GM18499 (cell line): ENCODE measurements around the gene GP1BB.

Experiments
- ATAC-seq: cut with Tn5 transposase; IDR thresholded peaks from one replicate; pipeline ENCODE4 v1.9.1; 2021; ENCODE audit warnings: moderate number of reproducible peaks; ENCODE audit not compliant: insufficient read depth, unreplicated experiment

Gene GP1BB

DNA sequence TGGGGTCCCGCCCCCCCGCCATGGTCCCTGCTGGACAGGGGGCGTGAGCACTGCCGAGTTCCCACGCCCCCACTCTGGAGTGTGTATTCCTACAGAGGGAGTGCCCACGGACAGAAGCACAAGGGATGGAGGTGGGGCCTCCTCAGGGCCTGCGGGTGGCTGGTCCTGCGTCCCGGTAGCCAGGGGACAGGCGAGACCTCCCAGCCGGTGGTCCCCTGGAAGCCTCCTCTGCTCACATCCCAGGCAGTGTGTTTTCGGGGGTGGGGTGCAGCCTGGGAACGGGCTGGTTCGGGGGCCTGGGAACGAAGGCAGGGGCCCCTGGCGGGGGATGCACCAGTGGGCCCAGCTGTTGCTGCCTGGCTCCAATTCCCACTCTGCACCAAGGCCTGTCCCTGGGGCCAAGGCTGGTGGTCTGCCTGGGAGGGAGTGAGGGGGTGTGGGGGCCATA lies 16.1 kb downstream of the GP1BB start:
- no peak for ATAC-seq

DNA sequence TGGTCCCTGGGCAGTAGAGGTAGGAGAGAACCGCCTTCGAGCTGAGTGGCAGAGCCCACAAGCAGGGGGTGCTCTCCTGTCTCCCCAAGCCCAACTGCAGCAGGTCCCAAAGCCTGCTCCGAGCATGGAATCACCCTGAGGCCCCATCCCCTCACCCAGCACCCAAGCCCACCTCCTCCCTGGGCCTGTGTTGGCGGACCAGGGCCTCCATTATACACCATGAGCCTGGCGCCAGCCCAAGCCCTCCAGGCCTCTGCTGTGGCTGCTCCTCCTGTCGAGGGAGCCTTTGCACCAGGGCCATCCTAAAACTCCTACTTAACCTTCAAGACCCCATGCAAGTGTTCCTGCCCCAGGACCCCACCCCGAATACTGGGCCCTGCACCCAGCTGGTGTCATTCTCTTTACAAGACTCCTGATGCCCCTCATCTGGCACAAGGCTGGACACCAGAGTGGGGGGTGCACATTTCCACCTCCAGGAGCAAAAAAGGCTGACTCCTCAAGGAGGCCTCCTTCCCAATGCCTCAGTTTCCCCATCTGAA lies 16.6 kb downstream of the GP1BB start:
- no peak for ATAC-seq

DNA sequence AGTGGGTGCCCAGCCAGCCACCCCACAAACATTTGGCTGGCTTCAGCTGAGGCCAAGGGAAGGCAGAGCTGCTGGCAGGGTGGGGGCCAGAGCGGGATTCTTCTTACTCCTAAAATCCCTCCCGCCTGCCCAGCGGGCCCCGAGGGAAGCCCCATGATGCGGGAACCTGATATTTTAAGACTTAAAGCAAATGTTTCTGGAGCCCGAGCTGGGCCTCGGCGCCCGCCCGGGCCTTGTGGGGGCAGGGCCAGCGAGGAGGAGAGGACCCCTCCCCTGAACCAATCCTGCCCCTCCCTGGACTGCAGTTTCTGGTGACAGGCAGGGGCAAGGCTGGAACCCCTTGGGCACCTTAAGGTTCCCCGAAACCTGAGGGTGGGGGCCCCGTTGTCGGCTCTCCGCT lies 17.2 kb downstream of the GP1BB start:
- ATAC-seq: no peak

DNA sequence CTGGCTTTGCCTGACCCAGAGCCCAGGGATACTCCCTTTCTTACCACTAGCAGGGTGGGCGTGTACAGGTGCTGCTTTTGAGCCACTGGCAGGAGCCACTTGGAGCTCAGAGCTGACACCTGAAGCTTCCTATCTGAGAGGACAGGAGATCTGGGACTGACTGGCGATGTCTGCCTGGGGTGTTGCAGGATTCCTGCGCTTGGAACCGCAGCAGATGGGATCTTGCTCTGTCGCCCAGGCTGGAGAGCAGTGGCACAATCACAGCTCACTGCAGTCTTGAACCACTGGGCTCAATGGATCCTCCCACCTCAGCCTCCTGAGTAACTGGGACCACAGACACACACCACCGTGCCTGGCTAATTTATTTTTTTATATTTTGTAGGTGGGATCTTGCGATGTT lies 17.7 kb downstream of the GP1BB start:
- no peak for ATAC-seq

DNA sequence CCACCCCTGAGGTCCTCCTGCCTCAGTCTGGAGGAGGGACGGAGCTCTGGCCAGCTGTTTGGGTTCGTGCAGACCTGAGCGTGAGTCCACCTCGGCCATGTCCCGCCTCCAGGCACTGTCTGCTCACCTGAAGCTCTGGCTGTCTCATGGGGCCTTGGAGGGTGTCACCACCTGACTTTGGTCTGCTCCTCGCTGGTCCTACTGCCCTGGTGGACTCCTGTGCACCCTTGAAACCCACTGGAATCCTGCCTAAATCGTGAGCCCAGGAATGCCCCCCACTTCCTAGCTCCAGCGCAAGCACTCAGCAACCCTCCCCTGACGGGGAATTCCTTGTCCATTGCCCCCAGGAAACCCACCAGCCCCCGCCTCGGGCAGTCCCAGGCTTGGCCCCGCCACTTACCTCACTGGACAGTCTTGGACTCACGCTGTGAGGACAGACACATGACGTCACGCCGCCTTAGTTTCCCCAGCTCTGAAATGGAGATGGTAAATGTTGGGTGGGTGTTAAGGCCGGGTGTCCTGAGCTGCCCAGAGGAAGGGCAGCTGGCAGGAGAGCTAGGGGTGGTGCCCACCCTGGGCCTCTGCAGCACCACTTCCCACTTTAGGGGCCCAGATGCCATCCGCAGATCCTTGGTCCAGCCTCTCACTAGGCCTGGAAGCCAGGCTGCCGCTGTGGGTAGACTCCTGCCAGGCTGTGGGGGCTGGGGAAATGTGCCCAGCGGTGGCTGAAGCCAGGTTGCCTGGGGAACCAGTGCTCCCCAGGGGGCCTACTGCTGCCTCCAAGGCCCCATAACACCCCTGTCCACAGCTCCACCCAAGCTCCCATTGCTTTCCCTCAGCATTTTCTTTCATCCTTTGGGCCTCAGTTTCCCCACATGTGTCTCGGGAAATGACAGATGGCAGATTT lies 19.1 kb downstream of the GP1BB start:
- no peak for ATAC-seq

DNA sequence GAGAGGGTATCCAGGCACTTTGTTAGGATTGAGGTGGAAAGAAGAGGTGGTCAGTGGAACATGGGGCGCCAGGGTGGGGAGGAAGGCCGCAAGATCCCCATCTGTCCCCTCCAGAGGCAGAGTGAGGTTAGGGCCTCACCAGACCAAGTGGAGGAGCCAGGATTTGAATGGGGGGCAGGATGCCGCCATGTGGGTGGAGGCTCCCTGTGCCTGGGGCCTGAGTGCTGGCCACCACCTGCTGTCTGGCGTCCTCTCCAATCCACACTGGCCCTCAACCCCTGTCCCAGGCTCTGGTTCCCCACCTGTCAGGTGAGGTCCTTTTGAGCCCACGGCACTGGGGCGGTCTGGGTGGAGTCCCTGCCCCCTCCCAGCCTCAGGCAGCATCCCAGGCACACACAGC lies 19.7 kb downstream of the GP1BB start:
- no peak for ATAC-seq

DNA sequence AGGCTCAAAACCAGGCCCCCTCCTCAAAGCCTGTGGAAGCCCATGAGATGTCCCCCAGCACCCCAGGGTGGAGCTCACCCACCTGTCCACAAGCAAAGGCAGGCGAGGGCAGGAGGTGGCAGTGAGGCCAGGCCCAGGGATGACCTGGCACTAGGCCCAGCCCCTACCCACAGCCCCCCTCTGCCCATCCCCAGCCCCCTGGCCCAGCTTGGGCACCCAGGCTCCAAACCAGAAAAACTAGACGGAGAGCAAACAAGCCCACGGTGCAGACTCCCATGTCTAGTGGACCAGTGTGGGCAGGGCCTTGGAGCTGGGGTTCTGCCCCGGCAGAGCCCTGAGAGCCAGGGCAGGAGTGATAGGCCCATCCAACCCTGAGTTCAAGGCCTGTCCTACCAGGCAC lies 20.3 kb downstream of the GP1BB start:
- ATAC-seq: no peak

DNA sequence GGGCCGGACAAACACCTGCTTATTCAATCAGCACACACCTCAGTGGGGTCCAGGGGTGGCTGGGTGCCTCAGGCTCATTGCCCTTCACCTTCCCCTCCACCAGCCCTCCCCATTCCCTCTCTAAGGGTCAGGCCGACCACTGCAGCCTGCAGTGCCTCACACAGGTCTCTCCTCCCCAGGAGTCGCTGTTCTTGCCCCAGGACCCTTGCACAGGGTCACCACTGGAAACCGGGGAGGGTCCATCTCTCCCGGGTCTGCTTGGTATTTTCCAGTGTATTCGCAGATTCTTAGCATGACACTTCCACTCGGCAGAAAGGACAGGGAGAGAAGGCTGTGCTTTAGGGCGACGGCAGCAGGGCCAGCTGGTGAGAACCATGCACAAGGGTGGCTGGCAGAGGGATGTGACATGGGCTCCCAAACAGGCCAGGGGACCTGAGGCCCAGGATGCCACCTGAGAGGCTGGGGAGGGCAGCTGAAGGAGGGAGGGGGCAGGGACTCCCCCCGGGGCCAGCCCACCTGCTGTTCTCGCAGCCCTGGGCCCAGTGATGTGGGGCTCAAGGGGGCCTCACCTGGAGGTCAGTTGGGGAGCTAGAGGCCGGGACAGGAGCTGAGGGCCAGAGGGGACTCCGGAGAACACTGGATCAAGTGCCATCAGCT lies 21.1 kb downstream of the GP1BB start:
- no peak for ATAC-seq

DNA sequence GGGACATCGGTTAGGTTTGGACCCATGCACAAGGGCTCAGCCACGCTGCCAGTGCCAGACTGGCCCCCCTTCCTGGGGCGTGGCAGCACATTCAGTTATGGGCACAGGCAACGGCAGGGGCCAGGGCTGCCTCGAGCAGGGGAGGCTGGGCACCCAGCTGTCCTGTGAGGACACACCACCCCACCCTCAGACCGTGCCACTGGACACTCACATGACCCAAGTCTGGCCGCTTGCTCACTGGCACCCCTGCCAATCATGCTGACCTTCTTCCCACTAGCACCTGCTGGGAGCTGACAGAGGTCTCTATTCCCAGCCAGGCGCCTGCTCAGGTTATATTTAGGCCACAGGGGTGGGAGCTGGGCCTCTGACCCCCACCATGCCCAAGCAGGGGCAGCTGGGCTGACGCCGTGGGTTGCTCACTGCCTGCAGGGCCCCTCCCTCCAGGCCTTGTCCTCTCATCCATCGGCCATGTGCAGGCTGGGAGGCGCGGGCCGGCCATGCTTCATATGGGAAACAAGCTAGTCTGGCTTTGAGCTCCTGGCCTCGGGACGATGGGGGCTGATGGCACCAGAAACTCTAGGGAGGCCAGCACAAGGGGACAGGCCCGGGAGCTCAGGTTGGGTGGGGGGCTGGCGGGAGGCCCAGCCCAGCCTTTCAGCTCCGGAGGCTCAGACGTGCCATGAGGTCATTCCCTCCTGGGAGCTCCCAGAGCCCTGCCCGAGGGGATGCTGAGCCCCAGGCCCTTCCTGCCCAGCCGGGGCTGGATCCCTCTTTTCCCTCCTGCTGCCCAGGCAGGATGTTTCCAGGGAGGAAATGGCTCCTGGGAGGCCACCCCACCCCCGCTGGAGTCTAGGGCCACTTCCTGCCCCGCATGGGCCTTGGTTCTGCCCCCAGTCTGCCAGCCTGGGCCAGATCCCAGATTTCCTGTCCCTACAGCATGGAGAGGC lies 22.1 kb downstream of the GP1BB start:
- ATAC-seq: no peak

DNA sequence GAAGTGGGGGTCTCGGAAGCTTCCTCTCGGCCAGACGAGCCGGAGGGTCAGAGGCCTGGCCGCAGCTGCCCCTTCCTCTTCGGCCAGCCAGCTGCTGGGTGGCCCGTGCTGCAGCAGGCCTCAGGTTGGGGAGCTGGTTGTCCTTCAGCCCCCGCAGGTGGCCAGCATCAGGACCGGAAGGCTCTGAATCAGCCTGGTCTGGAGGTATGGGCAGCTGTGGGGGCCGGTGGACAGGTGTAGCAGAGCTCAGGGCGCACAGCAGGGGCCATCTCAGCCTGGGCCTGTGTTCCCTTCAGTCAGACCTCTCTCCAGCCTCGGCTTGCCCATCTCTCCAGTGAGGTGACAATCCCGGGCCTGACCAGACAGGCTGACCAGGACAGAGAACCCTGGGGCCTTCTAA lies 23.4 kb downstream of the GP1BB start:
- no peak for ATAC-seq

DNA sequence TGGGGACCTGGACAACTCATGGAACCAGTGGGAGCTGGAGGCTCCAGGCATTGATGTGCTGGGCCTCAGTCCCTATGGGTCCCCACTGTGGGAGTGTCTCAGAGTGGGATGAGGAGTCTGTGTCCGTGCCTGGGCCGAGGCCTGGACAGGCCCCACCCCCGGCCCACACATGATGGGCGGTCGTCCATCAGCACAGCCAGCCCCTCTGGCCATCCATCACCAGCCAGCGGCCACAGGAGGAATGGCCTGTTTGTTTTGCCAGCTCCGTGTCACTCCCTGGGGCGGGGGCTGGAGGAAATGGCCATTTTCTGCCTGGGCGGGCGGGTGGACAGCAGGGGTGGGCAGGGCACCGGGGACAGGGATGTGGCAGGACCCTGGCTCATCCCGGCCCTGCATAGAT lies 24.2 kb downstream of the GP1BB start:
- no peak for ATAC-seq

DNA sequence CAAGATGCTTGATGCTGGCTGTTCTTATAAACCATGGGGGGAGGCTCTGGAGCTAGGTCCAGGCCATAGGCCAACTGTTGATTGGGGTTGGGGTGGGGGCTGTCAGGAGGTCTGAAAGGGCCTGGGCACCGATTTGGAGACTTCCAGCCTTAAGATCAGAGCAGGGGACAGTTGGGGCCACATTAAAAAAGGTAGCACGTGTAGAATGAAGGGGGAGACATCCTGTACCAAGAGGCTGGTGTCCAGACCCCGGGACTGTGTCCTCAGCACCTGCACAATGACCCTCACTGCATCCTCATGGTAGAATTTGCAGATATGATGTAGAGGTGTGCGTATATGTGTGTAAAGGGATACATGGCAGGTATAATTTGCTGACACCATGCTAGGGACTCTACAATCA lies 24.8 kb downstream of the GP1BB start:
- ATAC-seq: no peak

DNA sequence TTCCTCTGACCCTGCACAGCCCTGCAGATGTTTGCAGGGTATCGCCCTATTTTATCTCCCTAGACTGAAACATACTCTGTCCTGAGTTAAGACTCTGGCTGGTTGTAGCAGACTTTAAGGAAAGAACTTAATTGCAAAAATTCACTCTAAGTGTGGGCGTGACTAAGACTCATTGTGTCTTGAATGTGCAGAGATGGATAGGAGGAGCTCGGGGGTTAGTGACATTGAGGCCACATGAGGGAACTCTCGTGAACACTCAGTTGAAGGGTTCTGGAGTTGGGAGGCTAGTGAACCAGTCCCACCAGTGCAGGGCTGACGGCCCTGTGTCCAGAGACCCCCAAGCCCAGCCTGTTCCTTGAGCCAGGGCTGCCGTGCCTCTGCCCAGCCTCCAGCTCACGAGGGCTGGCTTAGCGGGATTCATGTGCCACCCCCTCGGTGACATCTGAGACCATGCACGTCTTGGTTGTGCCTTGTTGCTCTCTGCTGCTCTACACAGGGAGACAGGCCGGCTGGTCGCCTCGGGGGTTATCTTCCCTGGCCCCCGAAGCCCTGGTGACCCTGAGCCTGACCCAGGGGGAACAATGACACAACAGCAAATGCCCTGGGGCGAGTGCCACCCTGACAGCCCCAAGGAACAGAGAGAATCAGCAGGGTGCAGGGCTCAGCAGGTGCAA lies 25.8 kb downstream of the GP1BB start:
- no peak for ATAC-seq

DNA sequence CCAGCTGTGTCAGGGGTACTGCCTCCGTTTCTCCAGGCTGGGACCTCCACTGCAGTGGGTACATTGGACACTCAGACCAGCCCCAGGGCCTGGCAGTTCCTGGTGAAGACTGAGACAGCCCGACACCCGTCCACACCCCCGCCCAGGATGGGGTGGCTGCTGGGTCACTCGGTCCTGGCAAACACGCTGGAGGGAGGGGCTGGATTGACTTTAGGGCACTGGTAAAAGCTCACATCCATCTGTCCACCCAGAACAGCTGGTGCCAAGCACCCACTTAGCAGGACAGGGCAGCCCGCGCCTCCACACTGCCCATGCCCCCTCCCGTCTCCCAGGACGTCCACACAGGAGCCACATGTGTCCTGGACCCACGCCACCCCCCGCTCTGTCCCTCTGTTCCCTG lies 26.5 kb downstream of the GP1BB start:
- no peak for ATAC-seq

DNA sequence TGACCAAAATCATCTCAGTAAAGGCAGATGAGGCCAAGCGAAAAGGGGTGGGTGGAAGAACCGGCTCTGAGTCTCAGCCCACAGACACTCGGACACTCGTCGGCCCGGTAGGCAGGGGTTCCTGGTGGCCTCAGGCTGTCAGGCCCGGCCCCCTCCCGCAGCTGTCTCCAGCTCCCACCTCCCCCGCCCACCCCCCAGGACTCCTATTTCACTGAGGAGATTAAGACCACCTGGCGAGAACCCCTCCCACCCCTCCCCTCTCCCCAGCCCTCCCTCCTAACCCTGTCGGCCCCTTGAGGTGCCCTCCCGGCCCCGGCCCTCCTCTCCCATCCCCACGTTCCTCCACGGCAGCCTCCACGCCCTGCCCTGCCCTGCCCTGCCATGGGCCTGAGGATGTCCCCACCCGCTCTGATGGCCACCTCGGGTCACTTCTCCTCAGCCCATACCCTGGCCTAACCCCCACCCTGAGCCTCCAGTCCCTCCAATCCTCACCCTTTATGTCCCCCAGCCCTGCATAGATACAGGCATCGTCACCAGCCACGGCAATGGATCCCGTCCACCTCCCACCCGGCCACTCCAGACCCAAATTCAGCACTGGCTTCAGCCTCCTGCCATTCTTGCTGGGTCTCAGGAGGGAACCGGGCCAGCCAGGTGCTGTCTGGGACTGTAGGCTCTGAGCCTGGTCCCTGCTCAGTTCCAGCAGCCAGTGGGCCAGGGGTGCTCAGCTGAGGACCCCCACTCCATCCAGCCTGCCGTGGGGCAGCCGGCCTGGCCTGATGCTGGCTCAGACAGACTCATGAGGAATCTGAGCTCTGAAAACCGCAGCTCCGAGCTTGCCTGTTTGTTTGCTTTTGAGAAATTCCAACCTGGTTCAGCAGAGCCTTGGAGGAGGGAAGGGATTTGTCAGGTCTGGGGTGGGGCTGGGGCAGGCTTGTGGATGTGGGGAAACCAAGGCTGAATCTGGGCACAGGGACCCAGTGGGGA lies 27.5 kb downstream of the GP1BB start:
- ATAC-seq: no peak

DNA sequence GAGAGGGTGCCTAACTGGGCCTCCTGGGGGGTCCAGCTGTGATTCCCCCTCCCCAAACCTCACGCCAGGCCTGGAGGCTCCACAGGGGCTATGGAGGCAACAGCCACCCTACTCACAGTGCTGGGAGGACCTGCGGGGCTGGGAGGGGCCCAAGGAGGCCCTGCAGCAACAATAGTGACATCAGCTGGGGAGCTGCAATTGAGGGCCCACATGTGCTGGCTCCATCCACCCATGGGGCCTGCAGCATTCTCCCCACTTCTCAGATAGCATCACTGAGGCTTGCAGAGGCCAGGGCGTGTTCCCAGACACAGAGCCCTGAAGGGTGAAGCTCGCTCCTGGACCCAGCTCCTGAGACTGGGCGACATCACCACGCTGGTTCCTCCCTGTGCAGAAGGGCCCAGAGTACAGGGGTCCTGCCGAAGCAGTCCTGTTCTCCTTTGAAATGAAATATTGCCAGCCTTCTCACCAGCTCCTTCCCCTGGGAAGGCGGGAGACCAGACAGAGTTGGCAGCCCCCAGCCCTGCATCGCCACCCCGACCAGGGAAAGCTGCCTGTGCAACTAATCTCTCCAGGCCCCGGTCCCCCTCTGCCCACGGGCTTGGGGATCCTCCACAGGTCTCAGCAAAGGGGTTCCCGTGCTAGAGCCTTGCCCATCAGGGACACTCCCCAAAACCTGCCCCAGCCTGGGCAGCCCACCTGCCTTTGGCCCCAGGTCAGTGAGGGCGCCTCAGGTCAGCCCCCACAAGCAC lies 28.3 kb downstream of the GP1BB start:
- ATAC-seq: no peak

DNA sequence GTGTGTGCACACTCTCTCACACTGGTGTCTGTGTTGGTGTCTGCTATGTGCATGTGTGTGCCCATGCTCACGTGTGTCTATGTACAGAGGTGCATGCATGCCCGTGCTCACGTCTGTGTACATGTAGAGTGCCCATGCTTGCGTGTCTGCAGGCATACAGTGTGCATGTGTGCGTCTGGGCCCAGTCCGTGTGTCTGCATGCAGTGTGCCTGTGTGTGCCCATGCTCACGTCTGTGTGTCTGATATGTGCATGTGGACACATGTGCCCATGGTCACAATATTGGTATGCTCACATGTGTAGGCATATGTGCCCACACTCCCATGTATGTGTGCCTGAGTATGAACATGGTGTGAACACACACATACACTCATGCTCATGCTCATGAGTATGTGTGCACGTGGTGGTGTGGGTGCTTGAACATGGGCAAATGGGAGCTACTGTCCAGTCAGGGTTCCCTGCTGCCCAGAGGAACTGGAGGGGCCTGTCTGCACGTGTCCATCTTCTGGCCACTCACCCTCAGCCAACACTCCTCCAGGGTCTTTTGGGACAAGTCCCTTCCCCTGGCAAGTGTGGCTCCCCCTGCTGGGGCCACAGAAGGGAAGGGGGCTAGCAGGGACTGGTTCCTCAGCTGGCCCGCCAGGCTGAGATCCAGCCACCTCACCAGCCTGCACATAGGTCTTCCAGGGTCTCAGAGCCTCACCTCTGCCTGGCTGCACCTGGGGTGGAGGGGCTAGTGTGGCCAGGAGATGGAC lies 29.9 kb downstream of the GP1BB start:
- no peak for ATAC-seq
